ENCODE data around the gene STXBP6.

STXBP6 gene

GRCh38 chr14:25049568-25050268, at the start of gene STXBP6:
STXBP6 (minus strand) TSS chr14:25050147; CDS start chr14:24974818, 75,329 bp downstream.
- in situ Hi-C loops (cut with HindIII; ENCODE audit: low sequenced_read_pairs) = loop anchor here (5.0 kb wide), 1 partner anchor 83 kb away; no protein-coding TSS in a partner anchor

GRCh38 chr14:25097120-25097519, 47.2 kb upstream of the STXBP6 start:
- in situ Hi-C loops (cut with HindIII; ENCODE audit: low sequenced_read_pairs) = no loop called here

- in situ Hi-C loops (cut with HindIII; ENCODE audit: low sequenced_read_pairs) = no loop called here
Observed at GRCh38 chr14:25095736-25096437, 45.9 kb upstream of the STXBP6 start.

- in situ Hi-C loops (cut with HindIII; ENCODE audit: low sequenced_read_pairs) = no loop called here
Observed at GRCh38 chr14:25094171-25094907, 44.4 kb upstream of the STXBP6 start.

- in situ Hi-C loops (cut with HindIII; ENCODE audit: low sequenced_read_pairs) = no loop called here
Observed at GRCh38 chr14:25092258-25092740, 42.4 kb upstream of the STXBP6 start.

- in situ Hi-C loops (cut with HindIII; ENCODE audit: low sequenced_read_pairs) = no loop called here
Observed at GRCh38 chr14:25090716-25091454, 40.9 kb upstream of the STXBP6 start.

- in situ Hi-C loops (cut with HindIII; ENCODE audit: low sequenced_read_pairs) = no loop called here
Observed at GRCh38 chr14:25090256-25090655, 40.3 kb upstream of the STXBP6 start.

- in situ Hi-C loops (cut with HindIII; ENCODE audit: low sequenced_read_pairs) = no loop called here
Observed at GRCh38 chr14:25089496-25089895, 39.5 kb upstream of the STXBP6 start.

- in situ Hi-C loops (cut with HindIII; ENCODE audit: low sequenced_read_pairs) = no loop called here
Observed at GRCh38 chr14:25086821-25087396, 37.0 kb upstream of the STXBP6 start.

- in situ Hi-C loops (cut with HindIII; ENCODE audit: low sequenced_read_pairs) = no loop called here
Observed at GRCh38 chr14:25086081-25086480, 36.1 kb upstream of the STXBP6 start.

- in situ Hi-C loops (cut with HindIII; ENCODE audit: low sequenced_read_pairs) = no loop called here
Observed at GRCh38 chr14:25080682-25081081, 30.7 kb upstream of the STXBP6 start.

GRCh38 chr14:25079311-25079710, 29.4 kb upstream of the STXBP6 start:
- in situ Hi-C loops (cut with HindIII; ENCODE audit: low sequenced_read_pairs) = no loop called here

GRCh38 chr14:25074099-25074685, 24.2 kb upstream of the STXBP6 start:
- in situ Hi-C loops (cut with HindIII; ENCODE audit: low sequenced_read_pairs) = no loop called here

GRCh38 chr14:25069879-25070278, 19.9 kb upstream of the STXBP6 start:
- in situ Hi-C loops (cut with HindIII; ENCODE audit: low sequenced_read_pairs) = no loop called here

GRCh38 chr14:25067600-25067999, 17.7 kb upstream of the STXBP6 start:
- in situ Hi-C loops (cut with HindIII; ENCODE audit: low sequenced_read_pairs) = no loop called here

GRCh38 chr14:25062022-25062321, 12.0 kb upstream of the STXBP6 start:
- in situ Hi-C loops (cut with HindIII; ENCODE audit: low sequenced_read_pairs) = no loop called here

GRCh38 chr14:25056688-25057078, 6.7 kb upstream of the STXBP6 start:
- in situ Hi-C loops (cut with HindIII; ENCODE audit: low sequenced_read_pairs) = no loop called here

GRCh38 chr14:25055992-25056687, 6.2 kb upstream of the STXBP6 start:
- in situ Hi-C loops (cut with HindIII; ENCODE audit: low sequenced_read_pairs) = no loop called here

- in situ Hi-C loops (cut with HindIII; ENCODE audit: low sequenced_read_pairs) = no loop called here
Observed at GRCh38 chr14:25055005-25055404, 5.1 kb upstream of the STXBP6 start.

- in situ Hi-C loops (cut with HindIII; ENCODE audit: low sequenced_read_pairs) = loop anchor here (5.0 kb wide), 1 partner anchor 79 kb away; no protein-coding TSS in a partner anchor
Observed at GRCh38 chr14:25053585-25053984, 3.6 kb upstream of the STXBP6 start.

Data from DLD1 (cell line).